Spleen (tissue), 7 donors: ENCODE measurements around the gene TMEM170B.

Source experiments
- CTCF ChIP-seq, 11 experiments: fragments of 200-600 bp in 7 of 11; fragments of 450-650 bp in 4 of 11; sonication (generic) in 4 of 11; IDR thresholded peaks in 8 of 11; conservative IDR thresholded peaks in 3 of 11; 1 replicate in 7 of 11; 2 replicates in 4 of 11; pipeline versions ENCODE4 v1.4.0 to v1.8.0; 2016 to 2021; ENCODE audit warnings: antibody characterized with exemption in 11 of 11, inconsistent platforms in 4 of 11, mild to moderate bottlenecking in 1 of 11
- POLR2A ChIP-seq, 3 donors: fragments of 450-650 bp; IDR thresholded peaks; one replicate each; pipeline ENCODE4 v1.5.1; 2017; ENCODE audit warnings: antibody characterized with exemption in 3 of 3, mild to moderate bottlenecking in 1 of 3
- POLR2AphosphoS5 ChIP-seq, 3 donors: sonication (generic); formaldehyde crosslinking; IDR thresholded peaks; one replicate each; pipeline ENCODE4 v1.5.1; 2017; ENCODE audit warnings: antibody characterized with exemption in 3 of 3
- donor health status: DM: no; HTN: no; CAD: no; lungs with moderate emphysema.
- donor health status: DM: no; HTN: no; CAD: no.
- donor health status: DM: no; HTN: no; CAD: no.

DNA sequence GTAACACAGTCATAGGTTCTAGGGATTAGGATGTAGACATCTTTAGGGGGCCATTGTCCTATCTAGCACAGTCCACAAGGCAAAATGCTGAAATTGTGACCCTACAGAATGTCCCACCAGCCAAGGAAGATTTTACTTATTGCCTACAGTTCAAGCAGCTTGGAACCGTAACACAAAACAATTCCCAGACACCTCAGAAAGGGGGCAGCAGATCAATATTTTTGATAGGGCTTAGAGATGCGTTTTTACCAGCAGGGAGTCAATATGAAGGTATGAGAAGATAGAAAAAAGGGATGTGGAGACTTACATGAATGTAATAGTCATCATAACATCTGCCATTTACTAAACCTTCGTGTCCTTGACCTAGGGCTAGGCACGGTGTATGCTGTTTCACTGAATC, 81.0 kb downstream of the TMEM170B start:
- TF ChIP-seq POLR2AphosphoS5 (IDR thresholded peaks at IDR 0.05) (no peak), POLR2A (IDR thresholded peaks at IDR 0.05) (no peak), CTCF (IDR thresholded peaks at IDR 0.05 in 8 of 11, conservative IDR thresholded peaks at IDR 0.05 in 3 of 11) (peak in 2 of 11 experiments; percentile 13 to 18)
